HG03175 (cell line): ENCODE results near the gene CREBBP.

Experiments used
- ATAC-seq: cut with Tn5 transposase; IDR thresholded peaks from one replicate; pipeline ENCODE4 v1.9.1; 2021; ENCODE audit warnings: mild to moderate bottlenecking, moderate library complexity; ENCODE audit not compliant: unreplicated experiment

The CREBBP gene

DNA sequence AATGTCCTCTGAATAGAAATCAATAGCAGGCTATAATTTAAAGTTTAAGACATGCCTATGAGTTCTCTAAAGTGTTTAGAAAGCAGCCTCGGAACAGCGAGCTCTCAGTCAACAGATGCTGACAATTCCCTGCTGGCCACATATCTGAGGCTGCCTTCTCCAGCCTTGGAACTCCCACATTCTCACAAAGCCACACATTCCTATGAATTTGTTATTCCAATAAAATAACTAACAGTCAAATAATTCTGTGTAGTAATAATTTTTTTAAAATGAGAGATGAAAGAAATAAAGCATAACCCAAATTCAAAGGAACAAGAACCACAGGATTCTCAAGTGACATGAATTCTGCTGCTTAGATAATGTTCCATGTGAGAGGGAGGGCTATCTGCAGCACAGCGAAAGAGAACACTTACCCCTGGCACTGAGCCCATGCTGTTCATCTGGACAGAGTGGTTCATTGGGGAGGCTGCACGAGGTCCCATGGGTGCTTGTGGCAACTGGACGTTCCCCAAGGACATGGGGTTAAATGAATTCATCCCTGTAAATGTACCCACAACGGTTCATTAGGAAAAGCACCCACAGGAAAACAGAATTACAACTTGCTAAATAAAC lies 106.3 kb downstream of the CREBBP start:
- ATAC-seq, result no peak

DNA sequence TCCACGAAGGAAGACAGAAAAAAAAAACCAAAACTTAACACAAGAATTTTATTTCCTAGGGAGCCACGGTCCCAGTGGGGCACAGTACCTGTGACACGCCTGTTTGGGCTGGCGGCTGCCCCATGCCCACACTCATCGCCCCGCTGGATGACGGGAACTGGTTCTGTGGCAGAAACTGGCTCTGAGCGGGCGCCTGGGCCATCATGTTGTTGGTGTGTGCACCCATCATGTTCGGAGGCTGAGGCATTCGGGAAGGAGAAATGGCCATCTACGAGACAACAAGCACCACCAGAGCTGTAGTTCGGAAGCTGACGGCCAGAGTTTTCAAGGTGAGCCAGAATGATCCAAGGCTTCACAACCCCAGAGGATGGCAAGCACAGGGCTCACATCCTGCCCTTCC lies 106.8 kb downstream of the CREBBP start:
- ATAC-seq, result no peak

DNA sequence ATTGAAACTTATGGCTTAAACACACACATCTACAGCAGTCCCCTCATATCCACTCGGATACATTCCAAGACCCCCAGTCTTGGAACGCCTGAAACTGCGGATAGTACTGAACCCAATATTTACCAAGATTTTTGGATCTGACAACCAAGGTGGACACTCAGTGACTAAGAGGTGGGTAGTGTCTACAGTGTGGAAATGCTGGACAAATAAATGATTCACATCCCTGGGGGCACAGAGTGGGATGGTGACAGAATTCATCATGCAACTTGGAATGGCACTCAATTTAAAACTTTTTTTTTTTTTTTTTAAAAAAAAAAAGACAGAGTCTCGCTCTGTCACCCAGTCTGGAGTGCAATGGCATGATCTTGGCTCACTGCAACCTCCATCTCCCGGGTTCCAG lies 109.0 kb downstream of the CREBBP start:
- no peak for ATAC-seq

DNA sequence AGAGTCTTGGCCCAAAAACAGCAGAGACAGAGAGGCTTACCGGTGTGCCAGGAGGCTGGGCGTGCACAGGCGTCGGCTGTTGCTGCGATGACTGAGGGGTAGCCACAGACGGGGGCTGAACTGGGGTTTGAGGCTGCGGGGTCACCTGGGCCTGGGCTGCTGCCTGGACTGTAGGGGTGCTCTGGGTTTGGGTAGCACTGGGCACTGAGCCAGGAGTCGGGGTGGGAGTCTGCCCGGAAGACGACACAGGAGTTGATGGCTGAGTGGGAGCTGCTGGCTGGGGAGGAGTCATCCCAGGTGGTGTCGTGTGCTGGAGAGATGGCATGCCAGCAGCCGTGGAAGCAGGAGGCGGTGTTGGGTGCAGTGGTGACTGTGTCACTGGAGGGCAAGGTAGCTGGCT lies 110.0 kb downstream of the CREBBP start:
- ATAC-seq, result no peak

DNA sequence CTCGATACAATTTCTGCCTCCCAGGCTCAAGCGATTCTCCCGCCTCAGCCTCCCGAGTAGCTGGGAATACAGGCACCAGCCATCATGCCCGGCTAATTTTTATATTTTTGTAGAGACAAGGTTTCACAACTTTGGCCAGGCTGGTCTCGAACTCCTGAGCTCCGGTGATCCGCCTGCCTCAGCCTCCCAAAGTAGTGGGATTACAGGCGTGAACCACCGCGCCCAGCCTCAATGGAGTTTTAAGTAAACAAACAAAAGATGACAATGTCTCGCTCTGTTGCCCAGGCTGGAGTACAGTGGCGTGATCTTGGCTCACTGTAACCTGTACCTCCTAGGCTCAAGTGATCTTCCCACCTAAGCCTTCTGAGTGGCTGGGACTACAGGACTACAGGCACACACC lies 110.6 kb downstream of the CREBBP start:
- no peak for ATAC-seq

DNA sequence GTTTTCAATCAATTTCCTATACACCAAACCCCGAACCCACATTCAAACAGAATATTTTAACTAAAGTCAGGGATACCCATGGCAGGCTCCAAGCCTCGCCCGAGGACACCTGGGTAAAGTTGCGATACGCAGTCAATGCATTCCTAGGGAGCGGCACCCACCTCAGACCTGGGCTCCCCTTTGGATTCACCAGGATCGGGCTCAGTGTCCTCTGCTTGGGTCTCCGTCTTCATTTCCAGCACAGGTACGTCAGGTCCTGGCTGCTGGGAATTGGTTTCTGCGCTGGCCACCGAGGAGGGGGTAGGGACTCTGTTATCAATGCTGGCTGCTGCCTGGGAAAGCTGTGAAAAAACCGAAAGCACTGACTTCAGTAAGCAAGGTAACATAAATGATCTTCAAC lies 111.5 kb downstream of the CREBBP start:
- no peak for ATAC-seq

DNA sequence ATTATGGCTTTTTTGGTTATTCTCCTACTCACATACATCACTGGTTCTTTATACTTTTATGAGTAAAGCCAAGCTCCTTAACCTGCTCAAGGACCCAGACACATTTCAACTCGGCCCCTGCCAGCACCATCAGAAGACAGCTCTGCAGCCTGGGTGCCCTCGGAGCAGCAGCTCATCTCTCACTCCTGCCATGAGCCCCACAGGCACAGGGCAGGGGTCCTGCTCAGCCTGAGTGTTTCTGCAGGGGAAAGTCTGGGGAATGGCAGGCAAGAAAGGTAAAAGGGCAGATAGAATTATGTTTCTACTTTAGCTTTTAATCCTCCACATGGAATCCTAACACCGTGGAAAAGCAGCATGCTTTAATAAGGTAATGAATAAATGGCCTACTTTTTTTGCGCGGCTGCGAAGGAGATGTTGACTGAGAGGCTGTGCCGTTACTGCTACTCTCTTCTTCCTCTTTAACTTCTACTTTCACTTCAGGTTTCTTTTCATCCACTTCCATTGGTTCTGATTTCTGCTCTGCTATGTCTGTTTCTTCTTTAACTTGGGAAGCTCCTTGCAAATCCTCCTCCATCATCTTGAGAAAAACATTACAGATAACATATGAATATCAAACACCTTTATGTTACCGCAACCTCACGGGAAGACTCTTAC lies 113.1 kb downstream of the CREBBP start:
- ATAC-seq, result no peak

DNA sequence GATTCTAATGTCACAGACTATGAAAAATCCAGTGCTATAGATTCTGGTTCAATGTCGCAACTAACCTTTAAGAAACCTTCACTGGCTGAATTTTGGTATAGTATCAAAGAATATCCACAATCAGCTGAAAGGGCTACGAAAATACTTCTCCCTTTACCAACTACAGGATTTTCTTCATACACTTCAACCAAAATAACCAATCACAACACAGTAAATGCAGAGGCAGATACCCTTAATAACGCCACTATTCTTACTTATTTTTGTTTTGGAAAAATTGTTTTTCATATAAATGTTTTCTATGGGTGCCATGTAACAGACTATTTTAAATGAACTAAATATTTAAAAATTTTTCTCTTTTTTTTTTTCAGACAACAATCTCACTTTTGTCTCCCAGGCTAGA lies 114.3 kb downstream of the CREBBP start:
- no peak for ATAC-seq

DNA sequence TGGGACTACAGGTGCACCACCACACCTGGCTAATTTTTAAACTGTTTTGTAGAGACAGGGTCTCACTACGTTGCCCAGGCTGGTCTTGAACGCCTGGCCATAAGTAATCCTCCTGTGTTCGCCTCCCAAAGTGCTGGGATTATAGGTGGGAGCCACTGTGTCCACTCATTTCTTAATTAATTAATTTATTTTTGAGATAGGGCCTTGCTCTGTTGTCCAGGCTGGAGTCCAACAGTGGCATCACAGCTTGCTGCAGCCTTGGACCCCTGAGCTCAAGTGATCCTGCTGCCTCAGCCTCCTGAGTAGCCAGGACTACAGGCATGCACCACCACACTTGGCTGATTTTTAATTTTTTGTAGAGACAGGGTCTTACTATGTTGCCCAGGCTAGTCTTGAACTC lies 116.1 kb downstream of the CREBBP start:
- no peak for ATAC-seq

DNA sequence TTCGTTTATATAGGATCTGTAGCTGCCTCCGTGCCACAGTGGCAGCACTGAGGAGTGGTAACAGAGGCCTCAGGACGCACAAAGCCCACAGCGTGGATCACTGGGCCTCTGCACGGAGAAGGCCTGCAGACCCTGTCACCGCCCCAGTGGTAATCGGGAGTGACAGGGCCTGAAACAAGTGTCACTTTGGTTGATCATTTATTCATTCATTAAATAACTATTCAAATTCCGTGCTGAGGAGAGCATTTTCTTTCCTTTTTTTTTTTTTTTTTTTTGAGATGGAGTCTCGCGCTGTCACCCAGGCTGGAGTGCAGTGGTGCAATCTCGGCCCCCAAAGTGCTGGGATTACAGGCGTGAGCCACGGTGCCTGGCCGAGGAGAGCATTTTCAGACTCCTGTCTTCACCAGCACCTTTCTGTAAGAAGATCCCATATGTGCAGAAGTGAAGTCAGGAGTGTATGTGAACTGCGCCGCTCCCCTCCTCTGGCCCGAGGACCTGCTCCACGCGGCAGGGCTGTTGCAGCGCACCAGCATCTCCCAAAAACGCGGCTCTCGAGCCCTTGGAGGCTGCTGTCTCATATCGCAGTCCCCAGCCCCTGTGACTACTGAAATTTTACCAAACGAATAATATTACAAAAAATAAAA lies 118.3 kb downstream of the CREBBP start:
- no peak for ATAC-seq

DNA sequence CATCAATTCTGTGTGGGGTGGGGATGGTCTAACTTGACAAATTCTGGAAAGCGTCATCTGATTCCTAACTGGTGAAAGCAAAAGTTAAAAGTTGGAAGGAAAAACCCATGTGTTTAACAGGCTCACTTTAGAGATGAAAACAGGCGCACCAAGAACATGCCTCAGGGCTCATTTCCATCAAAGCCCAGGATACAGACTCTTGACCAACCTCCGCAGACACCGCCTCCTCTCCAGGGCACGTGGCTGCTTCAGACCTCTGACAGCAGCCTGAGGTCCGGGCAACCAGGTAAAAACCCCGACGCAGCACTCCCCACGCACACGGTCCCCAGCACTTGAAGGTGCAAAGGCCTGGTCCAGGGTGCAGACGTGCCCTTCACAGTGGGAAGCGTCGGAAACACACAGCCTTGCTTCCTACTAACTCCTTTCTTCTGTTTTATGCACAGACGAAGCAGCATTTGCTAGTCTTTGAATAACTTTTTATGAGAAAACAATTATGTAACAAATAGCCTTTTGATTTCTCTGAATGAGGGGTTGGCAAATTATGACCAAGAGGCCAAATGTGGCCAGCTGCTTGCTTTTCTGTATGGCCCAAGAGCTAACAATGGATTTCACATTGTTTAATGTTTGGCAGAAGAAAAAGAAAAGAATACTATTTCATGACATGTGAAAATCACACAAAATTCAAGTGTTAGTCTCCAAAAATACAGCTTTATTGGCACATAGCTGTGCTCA lies 119.0 kb downstream of the CREBBP start:
- ATAC-seq, result no peak

DNA sequence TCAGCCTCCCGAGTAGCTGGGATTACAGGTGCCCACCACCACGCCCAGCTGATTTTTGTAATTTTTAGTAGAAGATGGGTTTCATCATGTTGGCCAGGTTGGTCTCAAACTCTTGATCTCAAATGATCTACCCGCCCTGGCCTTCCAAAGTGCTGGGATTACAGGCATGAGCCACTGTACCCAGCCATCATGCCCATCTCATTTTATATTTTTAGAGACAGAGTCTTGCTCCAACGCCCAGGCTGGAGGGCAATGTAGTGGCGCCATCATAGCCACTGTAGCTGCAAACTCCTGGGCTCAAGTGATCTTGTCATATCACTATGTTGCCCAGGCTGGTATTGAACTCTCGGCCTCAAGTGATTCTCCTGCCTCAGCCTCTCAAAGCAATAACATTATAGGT lies 120.0 kb downstream of the CREBBP start:
- ATAC-seq, result no peak

DNA sequence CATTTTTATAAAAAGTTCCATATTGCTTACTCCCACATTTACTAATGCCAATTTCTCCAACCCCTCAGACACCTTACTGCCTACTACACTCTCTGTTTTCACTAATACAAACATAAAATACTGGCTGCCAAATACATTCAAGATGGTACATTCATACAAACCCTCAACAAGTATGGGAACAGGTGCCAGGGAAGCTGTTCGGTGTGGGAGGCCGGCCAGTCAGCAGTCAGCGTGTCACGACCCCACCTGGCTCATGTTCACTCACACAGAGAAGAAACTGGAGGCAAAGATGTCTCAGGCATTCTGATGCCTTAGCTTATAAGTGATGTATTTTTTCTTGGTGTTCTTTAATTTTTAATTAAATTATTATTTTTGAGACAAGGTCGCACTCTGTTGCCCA lies 120.8 kb downstream of the CREBBP start:
- no peak for ATAC-seq

DNA sequence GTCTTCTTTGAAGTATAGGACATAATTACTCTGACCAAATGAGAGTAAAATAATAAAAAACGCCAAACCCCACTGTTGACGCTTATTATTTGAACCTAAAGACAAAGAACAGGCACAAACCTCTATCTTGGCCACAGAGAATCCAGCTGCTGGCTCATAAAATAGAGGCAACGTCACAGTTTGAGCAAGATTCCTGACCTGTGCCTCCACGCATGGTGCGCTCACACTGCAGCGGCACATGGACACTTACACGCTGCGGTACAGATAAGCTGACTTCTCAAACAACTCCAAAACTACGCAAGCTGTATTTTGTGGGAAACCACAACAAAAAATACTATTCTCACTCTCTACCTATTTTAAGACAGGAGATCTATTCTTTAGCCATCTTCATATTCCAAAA lies 124.4 kb downstream of the CREBBP start:
- ATAC-seq, result no peak

DNA sequence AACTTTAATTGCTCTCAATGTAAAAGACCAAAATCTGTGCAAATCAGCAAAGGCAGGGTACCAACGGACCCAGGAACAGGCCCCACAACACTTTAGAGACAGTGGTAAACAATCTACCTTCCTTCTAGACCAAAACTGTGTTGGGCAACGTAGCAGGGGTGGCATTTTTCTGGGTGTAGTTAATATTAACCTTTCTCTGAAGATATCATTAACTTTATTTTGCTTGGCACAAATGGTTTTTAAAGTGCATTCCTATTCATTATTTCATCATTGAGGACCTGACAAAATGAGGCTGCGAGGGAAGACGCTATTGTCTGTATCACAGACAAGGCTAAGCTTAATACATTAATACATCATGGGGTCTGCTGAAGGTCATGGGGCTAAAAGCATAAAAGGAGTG lies 125.3 kb downstream of the CREBBP start:
- ATAC-seq, result no peak

DNA sequence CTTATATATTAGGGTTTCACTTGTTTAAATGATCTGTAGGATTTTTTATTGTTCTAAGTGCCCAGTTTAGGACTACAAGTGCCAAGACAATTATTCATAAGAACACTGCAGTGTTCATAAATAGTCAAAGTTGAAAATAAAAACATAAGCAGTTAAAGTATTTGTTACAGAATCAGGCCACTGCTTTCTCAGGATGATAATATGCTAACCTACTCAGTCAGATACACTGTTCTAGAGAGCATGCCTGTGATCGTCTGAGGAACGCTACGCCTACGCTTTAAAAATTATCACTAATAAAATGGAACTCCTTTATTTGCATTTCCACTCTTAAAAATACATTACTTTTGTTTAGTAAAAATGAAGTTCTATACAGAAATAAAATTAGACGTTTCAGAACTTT lies 125.7 kb downstream of the CREBBP start:
- no peak for ATAC-seq

DNA sequence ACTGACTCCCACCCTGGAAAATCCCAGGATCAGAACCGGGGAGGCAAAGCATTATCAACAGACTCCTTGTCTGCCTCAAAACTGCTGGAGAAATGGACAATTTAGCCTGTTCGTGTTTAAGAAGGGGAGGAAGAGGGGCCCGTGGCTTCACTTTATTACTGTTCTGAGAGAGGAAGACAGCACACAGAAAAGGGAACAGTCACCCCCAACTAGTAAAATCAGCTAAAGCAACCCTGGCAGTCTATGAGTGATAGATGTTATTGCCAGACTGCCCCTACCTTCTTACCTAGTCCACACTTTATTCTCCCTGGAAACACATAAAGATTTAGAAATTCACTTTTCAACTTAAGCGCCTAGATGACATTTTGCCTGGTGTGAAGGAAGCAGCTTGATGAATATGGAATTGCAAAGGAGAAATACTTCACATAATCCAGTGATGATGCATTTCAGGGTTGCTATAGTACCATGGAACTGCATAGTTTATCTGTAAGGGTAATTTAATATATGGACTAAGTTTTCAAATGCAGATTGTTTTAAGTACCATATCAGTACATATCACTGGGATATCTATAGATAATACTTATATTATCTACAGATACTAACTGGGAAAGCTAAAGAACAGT lies 126.3 kb downstream of the CREBBP start:
- ATAC-seq, result no peak

DNA sequence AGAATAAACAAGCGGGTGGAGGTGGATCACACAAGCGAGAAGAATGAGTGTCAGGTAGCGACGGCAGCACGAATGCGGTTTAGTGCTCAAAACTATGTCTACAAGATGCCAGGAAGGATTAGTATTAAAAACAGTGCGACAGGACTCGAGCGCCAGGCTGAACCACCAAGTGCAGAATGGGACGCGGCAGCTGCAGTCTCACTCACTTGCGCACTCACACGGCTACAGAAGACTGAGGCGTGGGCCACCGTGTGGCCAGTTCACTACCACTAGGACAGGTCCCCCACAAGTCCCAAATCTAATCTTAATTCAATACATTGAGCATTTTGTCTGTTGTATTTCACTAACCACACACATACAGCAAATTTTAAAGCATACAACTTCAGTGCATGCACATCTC lies 127.5 kb downstream of the CREBBP start:
- no peak for ATAC-seq

DNA sequence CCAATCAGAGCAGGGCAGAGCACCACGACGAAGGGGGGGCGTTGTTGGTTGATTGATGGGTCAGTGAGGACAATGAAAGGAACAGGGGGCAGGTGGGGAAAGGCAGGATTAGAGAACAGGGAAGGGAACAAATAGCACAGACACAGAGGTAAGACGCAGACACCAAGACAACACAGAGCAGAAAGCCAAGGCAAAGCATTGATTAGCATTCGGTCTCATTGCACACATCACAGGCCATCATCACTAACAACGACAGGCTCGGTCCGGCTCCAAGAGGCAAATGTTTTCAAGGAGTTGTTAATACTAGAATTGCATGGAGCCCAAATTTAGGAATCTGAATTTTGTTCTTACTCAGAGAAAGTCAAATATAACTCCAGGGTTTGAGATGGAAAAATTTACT lies 128.6 kb downstream of the CREBBP start:
- ATAC-seq, result no peak

DNA sequence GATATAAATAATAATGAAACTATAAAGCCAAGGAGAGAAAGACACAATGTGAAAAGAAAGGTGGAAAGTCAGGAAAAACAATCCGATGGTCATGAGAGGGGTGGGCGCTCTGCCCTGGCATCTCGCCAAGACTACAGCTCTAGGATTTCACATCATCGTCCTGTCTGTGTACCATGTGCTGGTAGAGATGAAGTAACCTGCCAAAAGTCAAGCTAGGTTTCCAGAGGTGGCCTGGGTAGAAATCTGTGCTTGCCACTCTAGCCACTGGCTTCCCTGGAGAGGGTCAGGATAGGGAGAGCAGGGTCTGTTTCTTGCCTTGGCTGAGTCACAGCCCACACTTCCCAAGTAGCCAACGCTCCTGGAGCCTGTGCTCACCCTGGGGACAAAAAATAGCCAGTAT lies 132.2 kb downstream of the CREBBP start:
- no peak for ATAC-seq

DNA sequence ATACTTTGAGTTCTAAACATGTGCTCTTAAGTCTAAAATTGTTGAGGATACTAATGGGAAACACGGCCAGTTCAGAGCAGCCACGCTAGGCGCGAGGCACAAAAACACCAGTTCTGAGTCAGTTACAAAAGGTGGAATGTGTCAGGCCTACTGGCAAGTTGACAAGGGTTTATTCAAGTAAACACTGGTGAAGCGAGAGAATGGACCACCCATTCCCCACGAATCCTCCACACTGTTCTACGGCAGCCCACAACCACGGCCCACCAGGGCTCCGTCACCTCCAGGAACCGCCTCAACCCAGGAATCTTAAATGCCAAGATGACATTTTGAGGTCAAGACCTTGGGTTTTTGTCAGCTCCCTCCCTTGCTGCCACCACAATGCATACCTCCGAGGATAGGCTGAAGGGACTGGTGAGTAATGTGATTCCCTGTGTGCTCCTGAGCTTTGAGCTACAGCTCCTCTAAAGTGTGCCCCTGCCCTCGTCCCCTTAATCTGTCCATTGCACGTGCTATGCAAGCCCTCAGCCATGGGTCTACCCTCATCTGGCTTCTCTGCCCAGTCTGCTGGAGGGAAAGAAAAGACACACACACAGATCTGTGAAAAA lies 134.7 kb downstream of the CREBBP start:
- ATAC-seq, result no peak
